Left renal pelvis (tissue), 4 donors: ENCODE measurements around the gene LRP6. TPM values are rescaled to one million over a fixed set of nuclear protein-coding genes. Genes with fewer than 3 reads are reported as not detected.

ENCODE experiments used
- DNase-seq, 4 donors: peaks; one replicate each; pipeline ENCODE4 v3.0.0-alpha.2; 2013; ENCODE audit warnings: low read depth in 4 of 4, low spot score in 3 of 4
- polyA plus RNA-seq, 4 donors: library from polyadenylated mRNA; unstranded; fragments of 120-200 nt; gene quantifications; one replicate each; pipeline ENCODE4 v1.2.1, GENCODE V29; 2013; ENCODE audit not compliant: insufficient read length in 4 of 4

Gene LRP6
- polyA plus RNA-seq, 4 donors = 62.2 to 66.2 (median 65.0) TPM

- DNase-seq = no peak
Measured at GRCh38 chr12:12086362-12086761, 180.5 kb downstream of the LRP6 start.

- no peak for DNase-seq
Measured at GRCh38 chr12:12083688-12084087, 183.2 kb downstream of the LRP6 start.

- no peak for DNase-seq
Measured at GRCh38 chr12:12081836-12082497, 184.9 kb downstream of the LRP6 start.

GRCh38 chr12:12079291-12079690 lies 187.6 kb downstream of the LRP6 start:
- DNase-seq = no peak

DNA sequence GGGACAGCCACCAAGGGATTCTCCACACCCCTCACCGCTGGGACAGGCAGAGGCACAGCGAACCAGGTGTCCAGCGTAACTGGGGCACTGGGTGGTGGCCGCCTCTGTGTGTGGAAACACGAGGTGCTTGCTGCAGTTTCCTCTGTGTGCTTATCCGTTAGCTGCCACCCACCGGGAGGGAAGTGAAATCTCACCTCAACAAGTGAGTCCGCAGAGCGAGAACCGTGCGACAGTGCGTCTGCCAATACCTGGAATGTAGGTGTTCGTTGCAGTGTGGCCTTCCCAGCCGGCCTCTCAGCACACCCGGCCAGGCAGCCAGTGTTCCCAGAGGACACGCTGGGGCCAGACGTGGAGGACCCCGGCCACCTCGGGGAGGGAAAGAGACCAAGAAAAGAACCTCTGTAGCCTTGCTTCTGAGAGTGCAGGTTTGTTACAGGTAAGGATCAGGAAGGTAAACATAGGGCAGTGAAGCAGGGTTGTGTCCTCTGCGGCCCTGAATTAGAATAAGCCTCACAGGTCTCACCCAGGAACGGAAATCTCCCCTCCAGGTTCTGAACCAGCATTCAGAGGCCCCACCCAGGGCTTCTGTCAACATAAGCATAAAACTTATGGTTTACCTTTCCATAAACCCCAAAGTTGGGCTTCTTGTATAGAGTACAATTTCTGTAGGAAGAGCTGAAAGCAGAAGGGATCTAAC lies 194.6 kb downstream of the LRP6 start:
- DNase-seq = no peak

DNA sequence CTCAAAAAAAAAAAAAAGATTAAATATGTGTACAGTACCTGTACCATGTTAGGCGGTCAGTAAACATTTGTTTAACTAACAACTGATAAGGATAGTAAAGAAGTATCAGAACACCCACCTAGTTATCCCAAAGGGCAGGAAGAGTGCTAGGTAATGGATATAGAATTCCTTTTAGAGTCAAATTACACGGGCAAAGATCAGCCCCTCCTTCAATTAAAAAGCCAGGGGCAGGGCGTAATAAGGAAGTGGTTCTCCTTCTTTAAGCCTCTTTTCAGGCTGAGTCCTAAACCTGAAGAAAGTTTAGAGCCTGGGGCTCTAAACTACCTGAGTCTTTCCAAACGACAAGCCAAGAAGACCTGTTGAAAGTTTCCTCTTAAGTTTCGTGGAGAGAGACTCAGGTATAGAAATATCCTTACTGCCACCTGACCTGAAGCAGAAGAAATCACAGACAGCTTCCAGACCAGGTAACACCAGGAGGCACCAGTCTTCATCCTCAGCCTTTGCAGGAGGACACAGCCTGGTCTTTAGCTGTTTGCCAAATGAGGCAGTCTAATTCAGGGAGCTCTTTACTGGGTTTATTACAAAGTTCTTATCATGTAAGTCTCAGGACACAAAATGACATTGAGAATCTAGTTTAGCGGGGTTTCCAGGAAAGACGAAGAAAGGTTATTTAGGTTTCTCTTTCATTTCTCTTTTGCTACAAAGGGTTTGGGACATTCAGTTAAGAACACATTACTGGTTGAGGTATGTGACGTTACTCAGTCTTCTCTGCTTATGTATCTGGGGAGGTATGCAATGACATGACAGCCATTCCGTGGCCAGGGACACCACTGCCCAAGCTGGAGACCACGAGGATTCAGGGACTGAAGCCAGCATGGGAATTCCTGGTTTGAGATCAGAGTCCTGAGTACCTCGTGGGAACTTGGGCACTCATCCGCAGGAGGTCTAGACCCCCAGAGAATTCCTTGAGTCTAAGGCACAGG lies 195.9 kb downstream of the LRP6 start, which contains the start of gene BCL2L14:
Gene BCL2L14, plus strand, starts transcription at position 266 of the 983 bp plus-strand sequence. CDS start 8,367 bp downstream, outside the sequence.
- no peak for DNase-seq

DNA sequence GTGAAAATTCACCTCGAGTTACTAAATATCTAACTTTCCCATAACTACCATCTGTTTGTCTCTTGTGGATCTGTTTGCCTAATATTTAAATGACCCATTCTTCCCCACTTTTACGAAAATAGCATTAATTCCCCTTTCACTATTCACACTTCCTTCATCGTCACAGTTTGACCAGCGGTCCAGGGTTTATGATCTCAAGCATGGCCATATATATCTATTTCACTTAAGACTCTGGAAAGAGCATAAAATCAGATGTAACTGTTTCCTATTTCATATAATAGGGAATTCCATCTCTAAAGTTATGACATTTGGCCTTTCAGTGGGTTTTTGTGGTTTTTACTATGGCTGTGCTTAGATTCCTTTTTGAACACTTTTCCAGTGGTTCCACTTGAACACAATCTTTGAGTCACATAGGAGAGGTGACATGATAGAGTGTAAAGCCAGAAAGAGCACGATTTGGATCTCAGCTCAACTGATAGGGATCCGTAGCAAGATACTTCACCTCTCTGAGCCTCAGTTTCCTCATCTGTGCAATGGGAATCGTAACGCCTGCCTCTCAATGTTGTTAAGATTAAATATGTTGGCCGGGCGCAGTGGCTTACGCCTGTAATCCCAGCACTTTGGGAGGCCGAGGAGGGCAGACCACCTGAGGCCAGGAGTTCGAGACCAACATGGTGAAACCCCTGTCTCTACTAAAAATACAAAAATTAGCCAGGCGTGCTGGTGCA lies 196.9 kb downstream of the LRP6 start:
- DNase-seq = no peak

DNA sequence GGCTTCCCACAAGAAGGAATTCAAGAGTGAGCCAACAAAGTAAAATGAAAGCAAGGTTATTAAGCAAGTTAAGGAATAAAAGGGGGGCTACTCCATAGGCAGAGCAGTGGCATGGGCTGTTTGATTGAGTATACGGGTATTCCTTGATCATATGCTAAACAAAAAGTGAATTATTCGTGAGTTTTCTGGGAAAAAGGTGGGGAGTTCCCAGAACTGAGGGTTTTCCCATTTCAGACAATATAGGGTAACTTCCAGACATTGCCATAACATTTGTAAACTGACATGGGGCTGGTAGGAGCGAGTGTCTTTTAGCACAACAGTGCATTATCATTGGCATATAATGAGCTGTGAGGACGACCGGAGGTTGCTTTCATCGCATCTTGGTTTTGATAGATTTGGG lies 198.1 kb downstream of the LRP6 start:
- DNase-seq = no peak

Other genes with a start within 250 kb of the LRP6 start
- under 1 TPM; 0.14 to 0.78 (median 0.43) TPM for gene BCL2L14, start 196.1 kb downstream of the LRP6 start, polyA plus RNA-seq
- gene MANSC1, start 83.2 kb upstream of the LRP6 start, polyA plus RNA-seq = 10 to 100 TPM; 32.9 to 39.5 (median 35.8) TPM
- 1 to 10 TPM; 7.6 to 8.9 (median 8.0) TPM for gene BORCS5, start 90.0 kb upstream of the LRP6 start, polyA plus RNA-seq